GM18909 (cell line): Measurements from ENCODE around the gene ITGA3.

Source experiments
- ATAC-seq: cut with Tn5 transposase; IDR thresholded peaks from one replicate; pipeline ENCODE4 v1.9.1; 2021; ENCODE audit warnings: mild to moderate bottlenecking; ENCODE audit not compliant: unreplicated experiment, poor library complexity

The ITGA3 gene

GRCh38 chr17:50139185-50139783, 83.4 kb downstream of the ITGA3 start:
- ATAC-seq: no peak
